SK-N-SH treated with all-trans-retinoic acid at 6 μM for 48 hours (cell line): ENCODE measurements around the gene FOXN3.

ENCODE experiments used
- ARNTL ChIP-seq: fragments of 450-650 bp; formaldehyde crosslinking; IDR thresholded peaks from 2 replicates; pipeline ENCODE4 v1.5.0; 2020; ENCODE audit warnings: low read depth, mild to moderate bottlenecking, moderate library complexity, borderline replicate concordance
- CSRNP3 ChIP-seq: fragments of 250-450 bp; sonication (Bioruptor Pico); IDR thresholded peaks from 2 replicates; pipeline ENCODE4 v1.5.1; 2021; ENCODE audit warnings: mild to moderate bottlenecking, moderate library complexity
- PATZ1 ChIP-seq: fragments of 250-450 bp; sonication (Bioruptor Pico); IDR thresholded peaks from 2 replicates; pipeline ENCODE4 v1.8.0; 2020; ENCODE audit warnings: mild to moderate bottlenecking, moderate library complexity, borderline replicate concordance
- TOX ChIP-seq: fragments of 250-450 bp; sonication (Bioruptor Pico); IDR thresholded peaks from 2 replicates; pipeline ENCODE4 v1.8.0; 2021; ENCODE audit warnings: mild to moderate bottlenecking, moderate library complexity, borderline replicate concordance
- ZFP30 ChIP-seq: fragments of 450-650 bp; formaldehyde crosslinking; IDR thresholded peaks from 2 replicates; pipeline ENCODE4 v1.5.0; 2022; ENCODE audit warnings: mild to moderate bottlenecking, moderate library complexity

DNA sequence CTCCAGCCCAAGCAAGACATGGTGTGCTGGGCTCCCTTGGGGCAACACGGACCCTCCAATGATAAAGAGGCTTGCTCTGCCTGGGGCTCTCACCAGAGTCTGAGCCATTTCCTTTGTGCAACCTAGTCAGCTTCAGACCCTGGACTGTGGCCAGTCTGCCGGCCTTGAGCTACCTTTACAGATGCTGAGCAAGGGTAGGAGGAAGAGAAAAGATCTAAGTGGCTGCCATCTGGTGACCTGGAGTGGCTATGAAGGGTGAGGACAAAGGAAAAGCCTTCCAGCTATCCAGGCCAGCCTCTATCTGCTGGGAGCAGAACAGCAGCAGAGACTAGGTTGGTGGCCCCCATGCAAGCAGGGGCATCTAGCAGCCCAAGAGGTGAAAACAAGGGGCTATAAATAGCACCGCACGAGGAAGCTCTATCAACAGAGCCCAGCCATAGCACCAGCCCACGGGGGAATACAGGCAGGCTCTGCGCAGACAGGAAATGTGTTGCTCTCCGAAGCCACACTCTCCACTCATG is 230.1 kb downstream of the FOXN3 start:
- no peak for TF ChIP-seq CSRNP3 (CRISPR knock-in tag)
- TF ChIP-seq TOX (CRISPR knock-in tag), result no peak
- no peak for TF ChIP-seq ZFP30 (CRISPR knock-in tag)
- no peak for TF ChIP-seq PATZ1 (CRISPR knock-in tag)
- no peak for TF ChIP-seq ARNTL (CRISPR knock-in tag)
